ENCODE results near the gene PRSS48.

PRSS48 gene

GRCh38 chr4:151304226-151304625 is 27.3 kb downstream of the PRSS48 start:
- Histone ChIP-seq H3K36me3 (ENCODE audit: insufficient read depth, low read length) (no peaks in the 10 kb centered on the region), H3K9me3 (ENCODE audit: low read depth, low read length) (no peaks in the 10 kb centered on the region), H3K27ac (no peak overlapping the region), H3K4me3 (no peak overlapping the region), H3K9ac (ENCODE audit: insufficient read length) (no peak overlapping the region)
- TF ChIP-seq POLR2AphosphoS5 (IDR thresholded peaks at IDR 0.05; ENCODE audit: borderline replicate concordance, low read depth, low read length) (no peak), EZH2 (IDR thresholded peaks at IDR 0.05) (no peak), FOXP2 (optimal IDR thresholded peaks at IDR 0.05; ENCODE audit: control extremely low read depth, extremely low read length, insufficient read depth) (no peak)
- no peak for DNase-seq (ENCODE audit: low read depth, low spot score)

- DNase-seq (ENCODE audit: low read depth, low spot score) = no peak
- H3K27ac ChIP-seq = no peak overlapping the region
- H3K9me3 ChIP-seq (ENCODE audit: low read depth, low read length) = no peaks in the 10 kb centered on the region
- no peak overlapping the region for H3K9ac ChIP-seq (ENCODE audit: insufficient read length)
- no peak overlapping the region for H3K4me3 ChIP-seq
- TF ChIP-seq POLR2AphosphoS5 (IDR thresholded peaks at IDR 0.05; ENCODE audit: borderline replicate concordance, low read depth, low read length) (no peak), EZH2 (IDR thresholded peaks at IDR 0.05) (no peak), FOXP2 (optimal IDR thresholded peaks at IDR 0.05; ENCODE audit: control extremely low read depth, extremely low read length, insufficient read depth) (no peak)
- H3K36me3 ChIP-seq (ENCODE audit: insufficient read depth, low read length) = no peaks in the 10 kb centered on the region
Measured at GRCh38 chr4:151304755-151305154, 27.8 kb downstream of the PRSS48 start.

GRCh38 chr4:151310124-151310728 is 33.3 kb downstream of the PRSS48 start:
- DNase-seq (ENCODE audit: low read depth, low spot score) = no peak
- Histone ChIP-seq H3K27ac (no peak overlapping the region), H3K4me3 (no peak overlapping the region), H3K36me3 (ENCODE audit: insufficient read depth, low read length) (no peaks in the 10 kb centered on the region), H3K9me3 (ENCODE audit: low read depth, low read length) (no peaks in the 10 kb centered on the region), H3K9ac (ENCODE audit: insufficient read length) (no peak overlapping the region)
- TF ChIP-seq EZH2 (IDR thresholded peaks at IDR 0.05) = no peak
- TF ChIP-seq POLR2AphosphoS5 (IDR thresholded peaks at IDR 0.05; ENCODE audit: borderline replicate concordance, low read depth, low read length) = no peak
- no peak for TF ChIP-seq FOXP2 (optimal IDR thresholded peaks at IDR 0.05; ENCODE audit: control extremely low read depth, extremely low read length, insufficient read depth)

GRCh38 chr4:151313306-151314009 is 36.5 kb downstream of the PRSS48 start:
- DNase-seq (ENCODE audit: low read depth, low spot score) = no peak
- no peaks in the 10 kb centered on the region for H3K36me3 ChIP-seq (ENCODE audit: insufficient read depth, low read length)
- no peak overlapping the region for H3K9ac ChIP-seq (ENCODE audit: insufficient read length)
- no peaks in the 10 kb centered on the region for H3K9me3 ChIP-seq (ENCODE audit: low read depth, low read length)
- TF ChIP-seq EZH2 (IDR thresholded peaks at IDR 0.05) (no peak), POLR2AphosphoS5 (IDR thresholded peaks at IDR 0.05; ENCODE audit: borderline replicate concordance, low read depth, low read length) (no peak), FOXP2 (optimal IDR thresholded peaks at IDR 0.05; ENCODE audit: control extremely low read depth, extremely low read length, insufficient read depth) (no peak)
- H3K27ac ChIP-seq = no peak overlapping the region
- no peak overlapping the region for H3K4me3 ChIP-seq

- H3K9me3 ChIP-seq (ENCODE audit: low read depth, low read length) = no peaks in the 10 kb centered on the region
- no peak overlapping the region for H3K4me3 ChIP-seq
- no peak for TF ChIP-seq FOXP2 (optimal IDR thresholded peaks at IDR 0.05; ENCODE audit: control extremely low read depth, extremely low read length, insufficient read depth)
- no peak for TF ChIP-seq EZH2 (IDR thresholded peaks at IDR 0.05)
- TF ChIP-seq POLR2AphosphoS5 (IDR thresholded peaks at IDR 0.05; ENCODE audit: borderline replicate concordance, low read depth, low read length) = no peak
- H3K27ac ChIP-seq = no peak overlapping the region
- H3K36me3 ChIP-seq (ENCODE audit: insufficient read depth, low read length) = no peaks in the 10 kb centered on the region
- no peak overlapping the region for H3K9ac ChIP-seq (ENCODE audit: insufficient read length)
- DNase-seq (ENCODE audit: low read depth, low spot score) = no peak
Measured at GRCh38 chr4:151314010-151314355, 37.0 kb downstream of the PRSS48 start.

- TF ChIP-seq EZH2 (IDR thresholded peaks at IDR 0.05) (no peak), FOXP2 (optimal IDR thresholded peaks at IDR 0.05; ENCODE audit: control extremely low read depth, extremely low read length, insufficient read depth) (no peak), POLR2AphosphoS5 (IDR thresholded peaks at IDR 0.05; ENCODE audit: borderline replicate concordance, low read depth, low read length) (no peak)
- H3K9ac ChIP-seq (ENCODE audit: insufficient read length) = no peak overlapping the region
- H3K27ac ChIP-seq = no peak overlapping the region
- H3K4me3 ChIP-seq = no peak overlapping the region
- DNase-seq (ENCODE audit: low read depth, low spot score) = no peak
- H3K36me3 ChIP-seq (ENCODE audit: insufficient read depth, low read length) = no peaks in the 10 kb centered on the region
- no peaks in the 10 kb centered on the region for H3K9me3 ChIP-seq (ENCODE audit: low read depth, low read length)
Measured at GRCh38 chr4:151314479-151314878, 37.5 kb downstream of the PRSS48 start.

GRCh38 chr4:151315212-151315886 is 38.4 kb downstream of the PRSS48 start:
- Histone ChIP-seq H3K9ac (ENCODE audit: insufficient read length) (no peak overlapping the region), H3K36me3 (ENCODE audit: insufficient read depth, low read length) (no peaks in the 10 kb centered on the region), H3K9me3 (ENCODE audit: low read depth, low read length) (no peaks in the 10 kb centered on the region), H3K4me3 (no peak overlapping the region), H3K27ac (no peak overlapping the region)
- no peak for DNase-seq (ENCODE audit: low read depth, low spot score)
- no peak for TF ChIP-seq FOXP2 (optimal IDR thresholded peaks at IDR 0.05; ENCODE audit: control extremely low read depth, extremely low read length, insufficient read depth)
- no peak for TF ChIP-seq EZH2 (IDR thresholded peaks at IDR 0.05)
- no peak for TF ChIP-seq POLR2AphosphoS5 (IDR thresholded peaks at IDR 0.05; ENCODE audit: borderline replicate concordance, low read depth, low read length)

GRCh38 chr4:151316645-151317044 is 39.7 kb downstream of the PRSS48 start:
- TF ChIP-seq POLR2AphosphoS5 (IDR thresholded peaks at IDR 0.05; ENCODE audit: borderline replicate concordance, low read depth, low read length) = no peak
- no peak for TF ChIP-seq EZH2 (IDR thresholded peaks at IDR 0.05)
- Histone ChIP-seq H3K9ac (ENCODE audit: insufficient read length) (no peak overlapping the region), H3K4me3 (no peak overlapping the region), H3K27ac (no peak overlapping the region), H3K9me3 (ENCODE audit: low read depth, low read length) (no peaks in the 10 kb centered on the region), H3K36me3 (ENCODE audit: insufficient read depth, low read length) (no peaks in the 10 kb centered on the region)
- DNase-seq (ENCODE audit: low read depth, low spot score) = no peak

Measured in SK-N-MC (cell line).